K562 (cell line): Measurements from ENCODE around the gene UNC5B. TPM values are rescaled to one million over a fixed set of nuclear protein-coding genes. Genes with fewer than 3 reads are reported as not detected.

ENCODE experiments used
- ATAC-seq: fragments of 200-7000 bp; cut with Tn5 transposase; 3 replicates; pipeline ENCODE4 v1.9.1; 2020; ENCODE audit warnings: moderate library complexity
- BruUV-seq: library from RNA; stranded (reverse); fragments of 400-500 nt; replicated peaks from 2 replicates; lab custom pipeline; 2021; lab: Mats Ljungman, UMichigan
- CTCF ChIA-PET: fragments of 300-600 bp; formaldehyde crosslinking; extraction: SDS; loops from one replicate; lab custom pipeline; 2021; ENCODE audit warnings: low intra/inter-chr PET ratio; lab: Yijun Ruan, JAX
- POLR2A ChIA-PET: fragments of 300-600, 350-650 bp; sonication (Branson Sonifier 250); formaldehyde crosslinking; extraction: SDS; loops from one replicate; lab custom pipeline; 2021; ENCODE audit warnings: antibody characterized with exemption, inconsistent platforms; lab: Yijun Ruan, JAX
- DNase-seq, 4 experiments: peaks; one replicate each; pipeline versions ENCODE4 v3.0.0 to v3.0.0-alpha.2; 2011 to 2018; ENCODE audit warnings: low spot score in 3 of 4, mixed read lengths in 3 of 4; ENCODE audit errors: extremely low read depth in 1 of 4
- FAIRE-seq: peaks from 2 replicates; lab custom pipeline; 2011; peaks lifted over from hg19 to GRCh38; lab: Jason Lieb, UNC
- H2AFZ ChIP-seq: 2 replicates; pipeline ENCODE4 v1.6.0; 2011; ENCODE audit warnings: low read depth, low read length, control low read depth, inconsistent platforms
- H3K27ac ChIP-seq: fragments of 200-600 bp; 3 replicates; pipeline ENCODE4 v1.8.0; 2011; ENCODE audit warnings: low read depth, mild to moderate bottlenecking, control low read depth, inconsistent platforms, low read length, moderate library complexity, mixed read lengths; ENCODE audit errors: extremely low read depth
- H3K27me3 ChIP-seq, 2 experiments: fragments of 300-600 bp in 1 of 2; 2 replicates in 1 of 2; 3 replicates in 1 of 2; pipeline versions ENCODE4 v1.6.0 to v1.8.0; 2011; ENCODE audit warnings: inconsistent platforms in 2 of 2, low read length in 2 of 2, mild to moderate bottlenecking in 1 of 2, mixed read lengths in 1 of 2, moderate library complexity in 1 of 2; ENCODE audit not compliant: control insufficient read depth in 2 of 2, insufficient read depth in 2 of 2
- H3K36me3 ChIP-seq: fragments of 300-600 bp; 3 replicates; pipeline ENCODE4 v1.8.0; 2011; ENCODE audit warnings: mild to moderate bottlenecking, low read length, inconsistent platforms; ENCODE audit not compliant: control insufficient read depth, insufficient read depth
- H3K4me1 ChIP-seq, 2 experiments: fragments of 200-600 bp in 1 of 2; replicated peaks in 1 of 2; 2 replicates in 1 of 2; 3 replicates in 1 of 2; pipeline versions ENCODE4 v1.5.1 to v1.8.0; 2011; ENCODE audit warnings: inconsistent platforms in 2 of 2, low read length in 2 of 2, mild to moderate bottlenecking in 1 of 2, mixed read lengths in 1 of 2, moderate library complexity in 1 of 2; ENCODE audit not compliant: control insufficient read depth in 2 of 2, insufficient read depth in 2 of 2
- H3K4me2 ChIP-seq: 2 replicates; pipeline ENCODE4 v1.6.1; 2011; ENCODE audit warnings: low read length, control low read depth, inconsistent platforms, mixed read lengths; ENCODE audit not compliant: insufficient read depth
- H3K4me3 ChIP-seq: fragments of 200-600 bp; sonication (generic), shearing (Covaris generic); 2 replicates; pipeline ENCODE4 v1.5.1; 2016; ENCODE audit warnings: control low read depth, inconsistent platforms
- H3K79me2 ChIP-seq: fragments of 200-600 bp; 3 replicates; pipeline ENCODE4 v1.8.0; 2011; ENCODE audit warnings: low read length, inconsistent platforms; ENCODE audit not compliant: control insufficient read depth, insufficient read depth
- H3K9ac ChIP-seq, 2 experiments: 2 replicates each; pipeline versions ENCODE4 v1.6.0 to v1.6.1; 2011; ENCODE audit warnings: low read depth in 2 of 2, low read length in 2 of 2, control low read depth in 1 of 2, inconsistent platforms in 1 of 2, mild to moderate bottlenecking in 1 of 2, mixed read lengths in 1 of 2; ENCODE audit not compliant: insufficient read depth in 1 of 2
- H3K9me1 ChIP-seq: one replicate; pipeline ENCODE4 v1.6.0; 2011; ENCODE audit warnings: inconsistent platforms, mild to moderate bottlenecking, low read length, moderate library complexity; ENCODE audit not compliant: control insufficient read depth, insufficient read depth
- H3K9me3 ChIP-seq: replicated peaks from 2 replicates; pipeline ENCODE4 v1.5.1; 2011; ENCODE audit warnings: low read depth, low read length, inconsistent platforms; ENCODE audit not compliant: control insufficient read depth, insufficient read depth
- H4K20me1 ChIP-seq: replicated peaks from 2 replicates; pipeline ENCODE4 v1.6.1; 2011; ENCODE audit warnings: low read length, inconsistent platforms, mixed read lengths; ENCODE audit not compliant: control insufficient read depth, insufficient read depth
- BCOR ChIP-seq: fragments of 450-650 bp; IDR thresholded peaks from 2 replicates; pipeline ENCODE4 v1.6.1; 2016
- CEBPB ChIP-seq: fragments of 450-650 bp; IDR thresholded peaks from 2 replicates; pipeline ENCODE4 v1.6.1; 2016; ENCODE audit warnings: missing genetic modification characterization, missing compliant biosample characterization
- ERF ChIP-seq: fragments of 450-650 bp; formaldehyde crosslinking; IDR thresholded peaks from 2 replicates; pipeline ENCODE4 v1.4.0; 2020; ENCODE audit warnings: mild to moderate bottlenecking, mixed read lengths
- HCFC1 ChIP-seq: IDR thresholded peaks from 2 replicates; pipeline ENCODE4 v1.6.1; 2012; ENCODE audit warnings: low read depth, low read length, improper control_type of control experiment
- KAT2B ChIP-seq: IDR thresholded peaks from one replicate; pipeline ENCODE4 v1.6.1; 2012; ENCODE audit warnings: low read depth, mild to moderate bottlenecking, control low read depth, inconsistent platforms, low read length, moderate library complexity
- PHF20 ChIP-seq: fragments of 450-650 bp; IDR thresholded peaks from 2 replicates; pipeline ENCODE4 v1.6.1; 2018; ENCODE audit not compliant: partially characterized antibody
- ZNF143 ChIP-seq: sonication (generic); formaldehyde crosslinking; IDR thresholded peaks from 2 replicates; pipeline ENCODE4 v1.9.0; 2022; ENCODE audit warnings: mild to moderate bottlenecking, missing genetic modification reagents
- ZNF76 ChIP-seq: fragments of 250-450 bp; sonication (Bioruptor Pico); IDR thresholded peaks from 2 replicates; pipeline ENCODE4 v1.4.0; 2020; ENCODE audit warnings: mild to moderate bottlenecking, moderate library complexity, borderline replicate concordance
- ZZZ3 ChIP-seq: fragments of 450-650 bp; IDR thresholded peaks from 2 replicates; pipeline ENCODE4 v1.6.1; 2016; ENCODE audit warnings: antibody characterized with exemption, mild to moderate bottlenecking, moderate library complexity
- WGBS: fragments of 100-300 bp; shearing (Covaris generic); methylation state at CpG from one replicate; pipeline ENCODE4 v1.1.6; 2016; ENCODE audit warnings: low coverage, mixed read lengths; ENCODE audit not compliant: insufficient coverage; ENCODE audit errors: missing lambda C conversion rate; 5-methylcytosine and 5-hydroxymethylcytosine counted together
- in situ Hi-C: fragments of 300-500 bp; cut with MboI; formaldehyde crosslinking; loops from 4 replicates; pipeline ENCODE4 v1.15.0; 2018; ENCODE audit warnings: inconsistent platforms, mixed read lengths
- intact Hi-C: fragments of 100-400 bp; cut with micrococcal nuclease; formaldehyde crosslinking; loops from 2 replicates; pipeline ENCODE4 v1.14.2; 2022
- polyA plus RNA-seq, 8 experiments: library from polyadenylated mRNA; depleted of rRNA in 4 of 8; stranded (reverse) in 5 of 8; unstranded in 3 of 8; fragments of >200 nt; fragmentation: Nextera tagmentation in 2 of 8; fragmentation: Illumina TruSeq in 1 of 8; extraction: Ambion mirVana in 2 of 8; extraction: Trizol in 1 of 8; gene quantifications; 2 replicates each; pipeline versions ENCODE4 v1.2.1 to v1.2.3, GENCODE V29; 2011 to 2014; ENCODE audit warnings: inconsistent platforms in 1 of 8, missing spikeins in 1 of 8
- total RNA-seq, 7 experiments: library from RNA; depleted of rRNA in 6 of 7; stranded (reverse); fragments of >200 nt in 6 of 7; fragmentation: Illumina TruSeq in 2 of 7; extraction: Trizol in 2 of 7; gene quantifications; 2 replicates each; pipeline versions ENCODE4 v1.2.1 to v1.2.3, GENCODE V29; 2011 to 2021; ENCODE audit warnings: low replicate concordance in 1 of 7
- TF ChIP-seq, protein P1 (sequence below): sonication (generic); formaldehyde crosslinking; IDR thresholded peaks from 2 replicates; pipeline ENCODE4 v1.9.0; 2022; ENCODE audit warnings: mild to moderate bottlenecking, missing genetic modification reagents
- TF ChIP-seq, protein P2 (sequence below): fragments of 450-650 bp; formaldehyde crosslinking; IDR thresholded peaks from 2 replicates; pipeline ENCODE4 v1.4.0; 2022; ENCODE audit warnings: missing genetic modification characterization

Gene UNC5B
- total and polyA plus RNA-seq, 9 of the 15 experiments (the other 6 are each of a cell fraction or from before 2014, with no cell fraction given) = 0.10 to 8.4 (median 2.1) TPM

DNA sequence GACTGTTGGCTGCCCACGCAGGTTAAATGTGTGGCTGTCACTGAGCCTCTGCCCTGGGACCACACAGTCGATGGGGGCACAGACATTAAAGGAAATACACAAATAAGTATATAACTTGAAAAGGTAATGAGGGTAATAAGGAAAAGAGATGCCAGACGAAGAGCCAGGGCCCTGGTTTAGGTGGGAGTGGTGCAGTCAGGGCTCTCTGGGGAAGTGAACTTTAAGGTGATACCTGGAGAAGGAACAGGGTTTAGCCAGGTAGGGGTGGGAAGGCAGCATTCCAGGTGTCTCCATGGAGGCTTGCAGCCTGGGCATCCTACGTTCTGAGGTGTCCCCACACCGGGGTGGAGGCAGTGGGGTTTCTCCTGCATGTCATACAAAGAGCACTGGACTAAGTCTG, 50.4 kb downstream of the UNC5B start:
- Histone ChIP-seq H3K4me1 (peaks cover 25 to 43% of the 10 kb centered on the region in 2 experiments), H3K9me1 (no peaks in the 10 kb centered on the region), H3K4me3 (no peak overlapping the region), H3K9me3 (no peaks in the 10 kb centered on the region), H3K27me3 (no peaks in the 10 kb centered on the region; a peak in 1 of 5 replicates), H2AFZ (no peak overlapping the region), H3K27ac (no peak overlapping the region), H3K36me3 (no peaks in the 10 kb centered on the region), H4K20me1 (0 out of 2 replicates have a peak, but pooled peaks cover 3% of the 10 kb centered on the region), H3K4me2 (no peak overlapping the region), H3K9ac (0 out of 4 replicates have a peak overlapping the region, but pooled peaks of 1 of the 2 experiments have one; percentile 18), H3K79me2 (no peaks in the 10 kb centered on the region)
- in situ Hi-C loops = no loop called here
- 26% methylated on average over 5 of the region's 5 CpGs for WGBS
- DNase-seq (no peak), FAIRE-seq (no peak), ATAC-seq (no peak)
- POLR2A ChIA-PET = interaction anchor here (0.7 to 3.4 kb wide), 8 partner anchors 7 to 1294 kb away, joined by 3 to 15 read pairs (median 4); no protein-coding TSS in a partner anchor
- intact Hi-C loops = no loop called here
- no TSS peak for BruUV-seq
- TF ChIP-seq KAT2B (no peak), ZNF143 (0 out of 2 replicates have a peak, but pooled peaks have one; percentile 29)
- TF ChIP-seq, protein P1, sequence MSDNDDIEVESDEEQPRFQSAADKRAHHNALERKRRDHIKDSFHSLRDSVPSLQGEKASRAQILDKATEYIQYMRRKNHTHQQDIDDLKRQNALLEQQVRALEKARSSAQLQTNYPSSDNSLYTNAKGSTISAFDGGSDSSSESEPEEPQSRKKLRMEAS (CRISPR knock-in tag) = peak; percentile 15; the same call in 1 of the 2 replicates
- CTCF ChIA-PET = no interaction called here

DNA sequence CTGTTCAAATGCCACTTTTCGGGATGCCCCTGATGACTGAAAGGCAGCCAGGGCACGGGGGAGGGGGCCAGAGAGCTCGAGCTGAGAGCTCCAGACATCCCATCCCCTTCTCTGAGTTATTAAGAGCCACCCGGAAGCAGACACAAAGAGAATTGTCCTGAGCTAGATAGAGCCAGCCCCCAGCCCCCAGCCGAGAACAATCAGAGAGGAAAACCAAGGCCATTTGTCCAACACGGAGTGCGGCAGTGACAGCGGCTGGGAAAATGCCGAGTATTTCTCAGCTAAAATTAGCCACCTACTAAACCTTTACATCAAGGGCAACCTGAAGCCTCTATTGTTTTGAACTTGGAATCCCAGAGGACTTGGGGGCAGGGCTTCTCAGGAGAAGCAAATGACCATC, 51.0 kb downstream of the UNC5B start:
- peaks cover 25 to 43% of the 10 kb centered on the region in 2 experiments for H3K4me1 ChIP-seq
- ATAC-seq (no peak), DNase-seq (no peak), FAIRE-seq (no peak)
- peak overlapping the region in 1 of 2 experiments; percentile 33; a peak in 1 of 4 replicates for H3K9ac ChIP-seq
- no peak overlapping the region for H3K4me3 ChIP-seq
- CTCF ChIA-PET = no interaction called here
- in situ Hi-C loops (no loop called here), intact Hi-C loops (no loop called here)
- TF ChIP-seq BCOR (no peak), ZZZ3 (no peak), CEBPB (tag) (no peak), ERF (CRISPR knock-in tag) (no peak), HCFC1 (no peak), ZNF76 (CRISPR knock-in tag) (no peak), PHF20 (no peak)
- TF ChIP-seq, protein P2, sequence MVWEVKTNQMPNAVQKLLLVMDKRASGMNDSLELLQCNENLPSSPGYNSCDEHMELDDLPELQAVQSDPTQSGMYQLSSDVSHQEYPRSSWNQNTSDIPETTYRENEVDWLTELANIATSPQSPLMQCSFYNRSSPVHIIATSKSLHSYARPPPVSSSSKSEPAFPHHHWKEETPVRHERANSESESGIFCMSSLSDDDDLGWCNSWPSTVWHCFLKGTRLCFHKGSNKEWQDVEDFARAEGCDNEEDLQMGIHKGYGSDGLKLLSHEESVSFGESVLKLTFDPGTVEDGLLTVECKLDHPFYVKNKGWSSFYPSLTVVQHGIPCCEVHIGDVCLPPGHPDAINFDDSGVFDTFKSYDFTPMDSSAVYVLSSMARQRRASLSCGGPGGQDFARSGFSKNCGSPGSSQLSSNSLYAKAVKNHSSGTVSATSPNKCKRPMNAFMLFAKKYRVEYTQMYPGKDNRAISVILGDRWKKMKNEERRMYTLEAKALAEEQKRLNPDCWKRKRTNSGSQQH = no peak
- POLR2A ChIA-PET = interaction anchor here (0.7 to 3.4 kb wide), 8 partner anchors 7 to 335 kb away, joined by 3 to 15 read pairs (median 6); no protein-coding TSS in a partner anchor
- 0 out of 2 replicates have a peak, but pooled peaks cover 3% of the 10 kb centered on the region for H4K20me1 ChIP-seq
- no peak overlapping the region for H2AFZ ChIP-seq
- H3K27ac ChIP-seq = no peak overlapping the region
- no peak overlapping the region for H3K4me2 ChIP-seq
- no peaks in the 10 kb centered on the region for H3K9me1 ChIP-seq
- H3K27me3 ChIP-seq = no peaks in the 10 kb centered on the region; a peak in 1 of 5 replicates
- WGBS = 40% methylated on average over 9 of the region's 9 CpGs
- no peaks in the 10 kb centered on the region for H3K9me3 ChIP-seq
- no TSS peak for BruUV-seq
- no peaks in the 10 kb centered on the region for H3K79me2 ChIP-seq
- no peaks in the 10 kb centered on the region for H3K36me3 ChIP-seq
